PFSK-1 (cell line): ENCODE data around the gene SUCLG1.

Source experiments
- FOXP2 ChIP-seq: optimal IDR thresholded peaks from 2 replicates; pipeline ENCODE3; 2011; ENCODE audit warnings: borderline replicate concordance, control low read depth, inconsistent platforms; ENCODE audit not compliant: insufficient read depth; ENCODE audit errors: extremely low read length, extremely low read depth
- POLR2AphosphoS5 ChIP-seq: IDR thresholded peaks from 2 replicates; pipeline ENCODE4 v1.6.1; 2012; ENCODE audit warnings: low read depth, mild to moderate bottlenecking, control low read depth, low read length, moderate library complexity
- REST ChIP-seq, 2 experiments: IDR thresholded peaks; 2 replicates each; pipeline versions ENCODE4 v1.6.1 to v1.8.0; 2011 to 2012; ENCODE audit warnings: low read depth in 2 of 2, low read length in 2 of 2, control low read depth in 1 of 2, inconsistent platforms in 1 of 2, mild to moderate bottlenecking in 1 of 2, moderate library complexity in 1 of 2; ENCODE audit not compliant: insufficient read depth in 1 of 2
- SIN3A ChIP-seq: IDR thresholded peaks from 2 replicates; pipeline ENCODE4 v1.6.1; 2012; ENCODE audit warnings: mild to moderate bottlenecking, low read length, moderate library complexity, borderline replicate concordance; ENCODE audit not compliant: insufficient read depth
- TAF1 ChIP-seq: IDR thresholded peaks from 2 replicates; pipeline ENCODE4 v1.6.1; 2012; ENCODE audit warnings: low read length, control low read depth, borderline replicate concordance; ENCODE audit not compliant: insufficient read depth

SUCLG1 gene

GRCh38 chr2:84467389-84467788, 8.3 kb upstream of the SUCLG1 start:
- TF ChIP-seq POLR2AphosphoS5: no peak
- no peak for TF ChIP-seq SIN3A
- no peak for TF ChIP-seq FOXP2
- no peak for TF ChIP-seq REST (IDR thresholded peaks at IDR 0.05; ENCODE audit: insufficient read depth in 1 of 2, low read depth in 2 of 2, low read length in 2 of 2)
- no peak for TF ChIP-seq TAF1

GRCh38 chr2:84461310-84461709, 2.2 kb upstream of the SUCLG1 start:
- TF ChIP-seq POLR2AphosphoS5 (no peak), REST (IDR thresholded peaks at IDR 0.05; ENCODE audit: insufficient read depth in 1 of 2, low read depth in 2 of 2, low read length in 2 of 2) (no peak), TAF1 (no peak)

GRCh38 chr2:84460670-84461069, 1.6 kb upstream of the SUCLG1 start:
- TF ChIP-seq FOXP2 (no peak), POLR2AphosphoS5 (no peak), TAF1 (no peak), REST (IDR thresholded peaks at IDR 0.05; ENCODE audit: insufficient read depth in 1 of 2, low read depth in 2 of 2, low read length in 2 of 2) (no peak), SIN3A (no peak)

GRCh38 chr2:84459944-84460429, 907 bp upstream of the SUCLG1 start:
- TF ChIP-seq REST (IDR thresholded peaks at IDR 0.05; ENCODE audit: insufficient read depth in 1 of 2, low read depth in 2 of 2, low read length in 2 of 2) (no peak), POLR2AphosphoS5 (no peak), SIN3A (no peak), TAF1 (no peak), FOXP2 (no peak)

GRCh38 chr2:84458551-84459017, 496 bp downstream of the SUCLG1 start:
- peak; percentile 12; the same call in 1 of the 2 replicates for TF ChIP-seq TAF1
- TF ChIP-seq FOXP2: no peak
